Measurements from ENCODE around the gene PDGFRB.

- TF ChIP-seq GABPA (IDR thresholded peaks at IDR 0.05; ENCODE audit: low read depth) (no peak), NFYB (IDR thresholded peaks at IDR 0.05; ENCODE audit: insufficient read depth, low read depth, low read length) (no peak), CEBPB (IDR thresholded peaks at IDR 0.05; ENCODE audit: borderline replicate concordance in 1 of 2, low read depth in 2 of 2, low read length in 2 of 2) (no peak), POLR2AphosphoS5 (IDR thresholded peaks at IDR 0.05; ENCODE audit: low read length) (no peak), NBN (IDR thresholded peaks at IDR 0.05) (no peak)
Observed at GRCh38 chr5:150123542-150123941, 32.1 kb downstream of the PDGFRB start.
